ENCODE data around the gene SCYGR3. TPM values are rescaled to one million over a fixed set of nuclear protein-coding genes. Genes with fewer than 3 reads are reported as not detected.

The SCYGR3 gene
- total and polyA plus RNA-seq, 2 of the 13 experiments (the other 11 are each of a cell fraction or from before 2014, with no cell fraction given) = not detected

GRCh38 chr2:227634201-227634600 lies 19.6 kb upstream of the SCYGR3 start:
- Histone ChIP-seq H3K27me3 (ENCODE audit: control insufficient read depth in 1 of 2, insufficient read depth in 2 of 2, low read length in 2 of 2) (peaks cover 0 to 5% of the 10 kb centered on the region in 2 experiments; a peak in 1 of 5 replicates), H3K36me3 (replicated peaks in 1 of 2; ENCODE audit: control insufficient read depth in 1 of 2, insufficient read depth in 2 of 2, low read length in 2 of 2) (no peaks in the 10 kb centered on the region), H3K9ac (ENCODE audit: insufficient read depth, low read depth, low read length) (no peak overlapping the region), H3K9me3 (ENCODE audit: low read length) (no peaks in the 10 kb centered on the region), H2AFZ (ENCODE audit: low read length) (no peak overlapping the region), H3K4me2 (ENCODE audit: low read depth, low read length) (no peak overlapping the region), H4K20me1 (ENCODE audit: insufficient read depth, low read length) (no peaks in the 10 kb centered on the region), H3K79me2 (ENCODE audit: insufficient read depth, low read length) (no peaks in the 10 kb centered on the region), H3K4me1 (ENCODE audit: insufficient read depth, low read length) (no peaks in the 10 kb centered on the region), H3K4me3 (replicated peaks in 1 of 3; ENCODE audit: insufficient read depth in 1 of 3, low read depth in 2 of 3, low read length in 3 of 3) (no peak overlapping the region), H3K27ac (ENCODE audit: extremely low read length, insufficient read depth, low read length) (no peak overlapping the region)
- intact Hi-C loops (cut with micrococcal nuclease; ENCODE audit: unreplicated experiment) (no loop called here), in situ Hi-C loops (cut with HindIII; ENCODE audit: extremely low pct_ligation_motif_present, low pct_unique_long_range_greater_than_20kb) (no loop called here)
- 40% methylated on average over 3 of the region's 3 CpGs for WGBS (ENCODE audit: low lambda C conversion rate)
- ATAC-seq = no peak
- BruUV-seq (replicated peaks) = no TSS peak
- FAIRE-seq = no peak
- DNase-seq (ENCODE audit: low spot score) = no peak
- ChIA-PET CTCF (ENCODE audit: low intra/inter-chr PET ratio, low total read pairs) (no interaction called here), POLR2A (no interaction called here)
- TF ChIP-seq ZNF772 (CRISPR knock-in tag; IDR thresholded peaks at IDR 0.05) (no peak), NFYC (CRISPR knock-in tag; IDR thresholded peaks at IDR 0.05) (no peak), HNRNPLL (IDR thresholded peaks at IDR 0.05; ENCODE audit: low read depth, low read length, poor library complexity, severe bottlenecking) (no peak), CTCF (CRISPR knock-in tag; IDR thresholded peaks at IDR 0.05) (no peak), PAXIP1 (CRISPR knock-in tag; conservative IDR thresholded peaks at IDR 0.05) (no peak), GMEB1 (CRISPR knock-in tag; IDR thresholded peaks at IDR 0.05; ENCODE audit: borderline replicate concordance) (no peak), ZUFSP (CRISPR knock-in tag; IDR thresholded peaks at IDR 0.05; ENCODE audit: borderline replicate concordance) (no peak), CEBPZ (IDR thresholded peaks at IDR 0.05; ENCODE audit: low read length) (no peak), SP2 (CRISPR knock-in tag; IDR thresholded peaks at IDR 0.05) (no peak), ZNF850 (CRISPR knock-in tag; conservative IDR thresholded peaks at IDR 0.05) (no peak), ZNF737 (CRISPR knock-in tag; IDR thresholded peaks at IDR 0.05; ENCODE audit: borderline replicate concordance) (no peak), ZNF383 (CRISPR knock-in tag; IDR thresholded peaks at IDR 0.05; ENCODE audit: borderline replicate concordance) (no peak)
